ENCODE results near the gene ZRANB3.

GRCh38 chr2:135103843-135104242 lies 427.2 kb downstream of the ZRANB3 start:
- no peak for TF ChIP-seq CTCF (IDR thresholded peaks at IDR 0.05)
- TF ChIP-seq POLR2A (IDR thresholded peaks at IDR 0.05) = no peak
- TF ChIP-seq EP300 (IDR thresholded peaks at IDR 0.05) = no peak

All from tibial nerve (tissue), 4 donors.